Uterus (tissue), 4 donors: ENCODE measurements around the gene MMEL1. TPM values are rescaled to one million over a fixed set of nuclear protein-coding genes. Genes with fewer than 3 reads are reported as not detected.

ENCODE experiments used
- DNase-seq, 2 donors: peaks; one replicate each; pipeline ENCODE4 v3.0.0-alpha.2; 2019 to 2020
- H3K27ac ChIP-seq, 2 donors: fragments of 200-600 bp; sonication (generic); 1 replicate in 1 of 2; 2 replicates in 1 of 2; pipeline ENCODE4 v1.5.1; 2016 to 2018
- H3K27me3 ChIP-seq, 2 donors: fragments of 200-600 bp; sonication (generic); one replicate each; pipeline ENCODE4 v1.5.1; 2018 to 2019; ENCODE audit warnings: control low read depth in 1 of 2
- H3K36me3 ChIP-seq, 2 donors: fragments of 200-600 bp; sonication (generic); one replicate each; pipeline ENCODE4 v1.5.1; 2019; ENCODE audit warnings: control low read depth in 1 of 2
- H3K4me1 ChIP-seq, 2 donors: fragments of 200-600 bp; sonication (generic); one replicate each; pipeline ENCODE4 v1.5.1; 2018 to 2019; ENCODE audit warnings: control low read depth in 1 of 2
- H3K4me3 ChIP-seq, 2 donors: fragments of 200-600 bp; sonication (generic); 1 replicate in 1 of 2; 2 replicates in 1 of 2; pipeline ENCODE4 v1.5.1; 2018 to 2019; ENCODE audit warnings: mild to moderate bottlenecking in 1 of 2
- H3K9me3 ChIP-seq, 2 donors: fragments of 200-600 bp; sonication (generic); one replicate each; pipeline ENCODE4 v1.5.1; 2019; ENCODE audit warnings: control low read depth in 1 of 2
- POLR2A ChIP-seq, 2 donors: fragments of 450-650 bp; IDR thresholded peaks; one replicate each; pipeline ENCODE4 v1.6.1; 2016; ENCODE audit warnings: antibody characterized with exemption in 2 of 2, mild to moderate bottlenecking in 1 of 2, moderate library complexity in 1 of 2
- intact Hi-C: fragments of 100-400 bp; cut with DNase I; formaldehyde crosslinking; loops from one replicate; pipeline ENCODE4 v1.15.1; 2023; ENCODE audit warnings: low total_unique reads
- total RNA-seq, 4 donors: library from RNA; depleted of rRNA in 3 of 4; stranded (reverse); fragments of >200 nt in 3 of 4; gene quantifications; one replicate each; pipeline versions ENCODE4 v1.1.0 to v1.2.4, GENCODE V29; 2014 to 2023
- TF ChIP-seq, protein P1 (sequence below), 4 experiments: fragments of 200-600 bp in 2 of 4; fragments of 450-650 bp in 2 of 4; sonication (generic) in 2 of 4; IDR thresholded peaks; one replicate each; pipeline ENCODE4 v1.5.1; 2016 to 2019; ENCODE audit warnings: antibody characterized with exemption in 4 of 4, mild to moderate bottlenecking in 2 of 4, moderate library complexity in 1 of 4
- donor health status: DM: yes; HTN: yes; CAD: no.

MMEL1 gene
- total RNA-seq, 4 donors from 2014 or later, result 2.6 to 4.8 TPM; not detected in 2

DNA sequence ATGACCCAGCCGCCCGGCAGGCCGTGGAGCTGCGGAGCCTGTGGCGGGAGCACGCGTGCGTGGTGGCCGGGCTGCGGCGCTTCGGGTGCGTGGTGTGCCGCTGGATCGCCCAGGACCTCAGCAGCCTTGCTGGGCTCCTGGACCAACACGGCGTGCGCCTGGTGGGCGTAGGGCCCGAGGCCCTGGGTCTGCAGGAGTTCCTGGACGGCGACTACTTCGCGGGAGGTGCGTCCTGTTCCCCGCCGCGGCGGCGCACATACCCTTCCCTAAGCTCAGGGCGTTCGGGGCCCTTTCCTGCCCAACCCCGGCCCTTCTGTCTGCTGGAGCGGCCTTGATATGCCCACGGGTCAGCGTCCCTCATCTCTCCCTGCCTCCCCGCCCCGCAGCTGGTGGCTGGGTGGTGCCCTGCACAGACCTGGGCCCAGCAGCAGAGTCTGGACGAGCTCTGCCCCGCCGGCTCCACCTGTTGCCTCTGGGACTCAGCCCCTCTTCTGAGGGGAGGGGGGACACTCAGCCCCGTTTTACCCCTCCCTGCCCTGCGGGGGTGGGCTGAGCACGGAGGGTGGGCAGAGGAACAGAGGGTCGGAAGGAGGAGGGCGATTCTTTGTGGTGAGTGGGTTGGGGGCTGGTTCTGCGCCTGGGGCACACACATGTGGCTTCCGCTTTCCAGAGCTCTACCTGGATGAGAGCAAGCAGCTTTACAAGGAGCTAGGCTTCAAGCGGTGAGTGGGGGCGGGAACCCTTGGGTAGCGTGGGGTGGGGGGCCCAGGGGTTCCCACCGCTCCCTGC, 45.6 kb downstream of the MMEL1 start:
- H3K27ac ChIP-seq, result peak overlapping the region; percentile 95 to 98
- intact Hi-C loops, result loop anchor here (10.0 kb wide), 1 partner anchor 1058 kb away; no protein-coding TSS in a partner anchor

GRCh38 chr1:2586154-2587070, 46.4 kb downstream of the MMEL1 start, which contains the start of gene PRXL2B:
TSS of gene PRXL2B (plus strand) at chr1:2586777. CDS start at chr1:2586886, 109 bp downstream.
- no peaks in the 10 kb centered on the region for H3K36me3 ChIP-seq
- peak; percentile 99 for DNase-seq
- H3K9me3 ChIP-seq, result no peaks in the 10 kb centered on the region
- intact Hi-C loops, result loop anchor here (10.0 kb wide), 1 partner anchor 1058 kb away; no protein-coding TSS in a partner anchor
- H3K4me3 ChIP-seq, result peak within 1 kb of the TSS; percentile 70 to 90
- TF ChIP-seq, protein P1, sequence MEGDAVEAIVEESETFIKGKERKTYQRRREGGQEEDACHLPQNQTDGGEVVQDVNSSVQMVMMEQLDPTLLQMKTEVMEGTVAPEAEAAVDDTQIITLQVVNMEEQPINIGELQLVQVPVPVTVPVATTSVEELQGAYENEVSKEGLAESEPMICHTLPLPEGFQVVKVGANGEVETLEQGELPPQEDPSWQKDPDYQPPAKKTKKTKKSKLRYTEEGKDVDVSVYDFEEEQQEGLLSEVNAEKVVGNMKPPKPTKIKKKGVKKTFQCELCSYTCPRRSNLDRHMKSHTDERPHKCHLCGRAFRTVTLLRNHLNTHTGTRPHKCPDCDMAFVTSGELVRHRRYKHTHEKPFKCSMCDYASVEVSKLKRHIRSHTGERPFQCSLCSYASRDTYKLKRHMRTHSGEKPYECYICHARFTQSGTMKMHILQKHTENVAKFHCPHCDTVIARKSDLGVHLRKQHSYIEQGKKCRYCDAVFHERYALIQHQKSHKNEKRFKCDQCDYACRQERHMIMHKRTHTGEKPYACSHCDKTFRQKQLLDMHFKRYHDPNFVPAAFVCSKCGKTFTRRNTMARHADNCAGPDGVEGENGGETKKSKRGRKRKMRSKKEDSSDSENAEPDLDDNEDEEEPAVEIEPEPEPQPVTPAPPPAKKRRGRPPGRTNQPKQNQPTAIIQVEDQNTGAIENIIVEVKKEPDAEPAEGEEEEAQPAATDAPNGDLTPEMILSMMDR (IDR thresholded peaks at IDR 0.05), result peak in 2 of 4 experiments; percentile 12 to 22
- TF ChIP-seq POLR2A (IDR thresholded peaks at IDR 0.05), result peak; percentile 94 to 95
- H3K27ac ChIP-seq, result peak within 1 kb of the TSS; percentile 95 to 98
- H3K4me1 ChIP-seq, result peaks cover 0 to 4% of the 10 kb centered on the region in 2 donors
- no peaks in the 10 kb centered on the region for H3K27me3 ChIP-seq

More for the DNA sequence above, 45.6 kb downstream of the MMEL1 start:
- DNase-seq, result peak in 1 of 2 donors; percentile 37
- peak overlapping the region; percentile 41 to 90 for H3K4me3 ChIP-seq
- no peaks in the 10 kb centered on the region for H3K36me3 ChIP-seq
- TF ChIP-seq POLR2A (IDR thresholded peaks at IDR 0.05), result no peak
- TF ChIP-seq, protein P1 (IDR thresholded peaks at IDR 0.05), result no peak
- H3K4me1 ChIP-seq, result peaks cover 0 to 4% of the 10 kb centered on the region in 2 donors
- H3K27me3 ChIP-seq, result no peaks in the 10 kb centered on the region
- no peaks in the 10 kb centered on the region for H3K9me3 ChIP-seq

DNA sequence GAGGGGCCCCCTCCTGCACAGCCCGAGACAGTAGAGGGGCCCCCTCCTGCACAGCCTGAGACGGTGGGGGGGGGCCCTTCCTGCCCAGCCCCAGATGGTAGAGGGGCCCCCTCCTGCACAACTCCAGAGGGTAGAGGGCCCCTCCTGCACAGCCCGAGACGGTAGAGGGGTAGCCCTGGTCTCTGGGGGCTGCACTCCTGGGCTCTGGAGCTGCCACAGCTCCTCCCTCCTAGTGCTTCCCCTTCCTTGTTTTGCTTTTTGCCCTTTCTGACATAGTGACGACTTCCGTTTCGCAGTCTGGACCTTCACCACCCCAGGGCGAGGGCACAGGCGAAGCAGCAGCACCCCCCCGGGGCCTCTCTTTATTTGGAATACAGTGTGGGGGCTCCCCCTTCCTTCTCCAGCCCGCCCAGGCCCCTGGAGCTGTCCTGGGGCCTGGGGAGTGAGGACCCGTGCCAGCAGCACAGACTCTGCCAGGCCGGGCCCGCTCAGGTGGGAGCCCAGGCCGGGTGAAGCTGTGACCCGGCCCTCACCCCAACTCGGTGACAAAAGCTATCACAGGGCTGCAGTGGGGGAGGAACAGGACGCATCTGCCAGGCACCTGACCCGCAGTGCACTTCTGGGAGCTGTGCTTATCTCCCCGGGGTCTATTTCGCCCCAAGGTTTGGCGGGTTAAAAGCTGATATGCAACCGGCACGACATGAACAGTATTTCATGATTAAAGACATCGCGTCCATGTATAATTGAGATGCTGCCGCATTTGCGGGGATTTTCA, 47.3 kb downstream of the MMEL1 start:
- peak overlapping the region; percentile 95 to 98 for H3K27ac ChIP-seq
- H3K4me3 ChIP-seq, result peak overlapping the region; percentile 70 to 90
- DNase-seq, result peak; percentile 65 to 77
- no peaks in the 10 kb centered on the region for H3K9me3 ChIP-seq
- H3K4me1 ChIP-seq, result peaks cover 0 to 4% of the 10 kb centered on the region in 2 donors
- no peaks in the 10 kb centered on the region for H3K27me3 ChIP-seq
- H3K36me3 ChIP-seq, result no peaks in the 10 kb centered on the region
- intact Hi-C loops, result loop anchor here (10.0 kb wide), 1 partner anchor 1059 kb away; no protein-coding TSS in a partner anchor
- TF ChIP-seq, protein P1 (IDR thresholded peaks at IDR 0.05), result peak in 1 of 4 experiments; percentile 4
- TF ChIP-seq POLR2A (IDR thresholded peaks at IDR 0.05), result peak; percentile 41 to 71

DNA sequence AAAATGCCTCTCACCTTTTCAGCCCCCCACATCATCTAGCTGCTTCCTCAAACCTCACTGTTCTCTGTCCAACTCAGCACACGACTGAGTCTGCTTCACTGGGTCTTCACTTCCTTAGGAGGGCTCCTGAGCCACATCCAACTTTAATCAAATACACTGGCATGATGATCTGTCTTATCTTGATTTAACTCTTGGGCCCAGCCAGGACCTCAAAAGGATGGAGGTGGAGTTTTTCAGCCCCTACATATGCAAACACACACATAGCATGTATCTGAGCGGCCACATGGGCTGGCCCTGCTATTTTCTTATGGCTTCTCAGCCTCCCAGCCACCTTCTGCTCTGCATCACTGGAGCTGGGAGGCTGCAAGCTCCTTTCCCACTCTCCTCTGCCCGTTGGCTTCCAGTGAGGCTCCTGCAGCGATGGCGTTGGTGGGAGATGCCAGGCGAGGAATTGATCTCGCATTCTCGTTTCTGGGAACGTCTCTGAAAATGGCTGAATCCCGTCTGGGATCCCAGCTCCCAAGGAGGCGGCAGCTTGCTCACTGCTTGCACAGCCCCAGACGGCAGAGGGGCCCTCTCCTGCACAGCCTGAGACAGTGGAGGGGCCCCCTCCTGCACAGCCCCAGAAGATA, 48.0 kb downstream of the MMEL1 start:
- no peaks in the 10 kb centered on the region for H3K27me3 ChIP-seq
- H3K4me1 ChIP-seq, result peaks cover 0 to 4% of the 10 kb centered on the region in 2 donors
- no peaks in the 10 kb centered on the region for H3K36me3 ChIP-seq
- intact Hi-C loops, result loop anchor here (10.0 kb wide), 1 partner anchor 1060 kb away; no protein-coding TSS in a partner anchor
- H3K4me3 ChIP-seq, result peak overlapping the region; percentile 70 to 90
- no peaks in the 10 kb centered on the region for H3K9me3 ChIP-seq
- peak overlapping the region; percentile 95 to 98 for H3K27ac ChIP-seq
- no peak for DNase-seq
- TF ChIP-seq, protein P1 (IDR thresholded peaks at IDR 0.05), result no peak
- TF ChIP-seq POLR2A (IDR thresholded peaks at IDR 0.05), result no peak
